SK-N-SH treated with all-trans-retinoic acid at 6 μM for 48 hours (cell line): ENCODE measurements around the gene CFL2.

Source experiments
- ARNTL ChIP-seq: fragments of 450-650 bp; formaldehyde crosslinking; IDR thresholded peaks from 2 replicates; pipeline ENCODE4 v1.5.0; 2020; ENCODE audit warnings: low read depth, mild to moderate bottlenecking, moderate library complexity, borderline replicate concordance
- GLIS3 ChIP-seq: fragments of 250-450 bp; sonication (Bioruptor Pico); IDR thresholded peaks from 2 replicates; pipeline ENCODE4 v1.5.0; 2020; ENCODE audit warnings: mild to moderate bottlenecking, moderate library complexity
- ISL1 ChIP-seq: fragments of 250-450 bp; sonication (Bioruptor Pico); IDR thresholded peaks from 2 replicates; pipeline ENCODE4 v2.1.2; 2022; ENCODE audit warnings: mild to moderate bottlenecking, moderate library complexity
- ZFP30 ChIP-seq: fragments of 450-650 bp; formaldehyde crosslinking; IDR thresholded peaks from 2 replicates; pipeline ENCODE4 v1.5.0; 2022; ENCODE audit warnings: mild to moderate bottlenecking, moderate library complexity
- TF ChIP-seq, protein P1 (sequence below): fragments of 250-450 bp; sonication (Bioruptor Pico); IDR thresholded peaks from 2 replicates; pipeline ENCODE4 v1.5.1; 2020; ENCODE audit warnings: low read depth, mild to moderate bottlenecking, moderate library complexity

DNA sequence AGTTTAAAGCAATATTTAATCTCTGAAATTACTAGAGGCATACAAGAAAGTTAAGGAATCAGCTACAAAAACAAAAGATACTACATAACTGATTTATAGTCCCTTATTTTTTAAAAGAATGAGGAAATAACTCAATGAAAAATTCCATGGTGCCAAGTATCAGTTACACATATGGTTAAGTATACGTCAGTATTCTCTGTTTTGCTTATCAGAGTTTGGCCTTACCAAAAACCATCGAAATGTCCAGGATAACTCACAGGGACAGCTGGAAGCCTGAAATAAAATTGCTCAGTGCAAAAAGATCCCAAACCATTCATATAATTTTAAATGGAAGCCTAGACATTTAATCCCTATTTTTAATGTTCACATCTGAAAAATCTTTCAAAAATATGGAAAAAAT is 3.6 kb downstream of the CFL2 start:
- TF ChIP-seq ARNTL: no peak
- TF ChIP-seq, protein P1, sequence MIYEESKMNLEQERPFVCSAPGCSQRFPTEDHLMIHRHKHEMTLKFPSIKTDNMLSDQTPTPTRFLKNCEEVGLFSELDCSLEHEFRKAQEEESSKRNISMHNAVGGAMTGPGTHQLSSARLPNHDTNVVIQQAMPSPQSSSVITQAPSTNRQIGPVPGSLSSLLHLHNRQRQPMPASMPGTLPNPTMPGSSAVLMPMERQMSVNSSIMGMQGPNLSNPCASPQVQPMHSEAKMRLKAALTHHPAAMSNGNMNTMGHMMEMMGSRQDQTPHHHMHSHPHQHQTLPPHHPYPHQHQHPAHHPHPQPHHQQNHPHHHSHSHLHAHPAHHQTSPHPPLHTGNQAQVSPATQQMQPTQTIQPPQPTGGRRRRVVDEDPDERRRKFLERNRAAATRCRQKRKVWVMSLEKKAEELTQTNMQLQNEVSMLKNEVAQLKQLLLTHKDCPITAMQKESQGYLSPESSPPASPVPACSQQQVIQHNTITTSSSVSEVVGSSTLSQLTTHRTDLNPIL (CRISPR knock-in tag): no peak
- TF ChIP-seq ZFP30: no peak
- TF ChIP-seq GLIS3 (CRISPR knock-in tag): no peak
- TF ChIP-seq ISL1 (CRISPR knock-in tag): no peak
